IMR-90 (cell line): ENCODE data around the gene ACTR1A.

ENCODE experiments used
- BHLHE40 ChIP-seq: fragments of 150-350 bp; IDR thresholded peaks from 2 replicates; pipeline ENCODE4 v1.6.1; 2016; ENCODE audit warnings: mild to moderate bottlenecking, low read depth, low read length
- CTCF ChIP-seq: conservative IDR thresholded peaks from 2 replicates; pipeline ENCODE4 v1.5.1; 2012; ENCODE audit warnings: mild to moderate bottlenecking, low read depth, low read length, improper control_type of control experiment
- RAD21 ChIP-seq: IDR thresholded peaks from 2 replicates; pipeline ENCODE4 v1.6.1; 2012; ENCODE audit warnings: low read length, improper control_type of control experiment

GRCh38 chr10:102468683-102469082 is 33.8 kb downstream of the ACTR1A start:
- no peak for TF ChIP-seq CTCF
- no peak for TF ChIP-seq RAD21
- no peak for TF ChIP-seq BHLHE40
